Suppressor macrophage treated with lipopolysaccharide for 4 hours (primary cell): ENCODE data around the gene ZNF407.

ENCODE experiments used
- DNase-seq: peaks from one replicate; pipeline ENCODE4 v3.0.0-alpha.2; 2020

The ZNF407 gene

DNA sequence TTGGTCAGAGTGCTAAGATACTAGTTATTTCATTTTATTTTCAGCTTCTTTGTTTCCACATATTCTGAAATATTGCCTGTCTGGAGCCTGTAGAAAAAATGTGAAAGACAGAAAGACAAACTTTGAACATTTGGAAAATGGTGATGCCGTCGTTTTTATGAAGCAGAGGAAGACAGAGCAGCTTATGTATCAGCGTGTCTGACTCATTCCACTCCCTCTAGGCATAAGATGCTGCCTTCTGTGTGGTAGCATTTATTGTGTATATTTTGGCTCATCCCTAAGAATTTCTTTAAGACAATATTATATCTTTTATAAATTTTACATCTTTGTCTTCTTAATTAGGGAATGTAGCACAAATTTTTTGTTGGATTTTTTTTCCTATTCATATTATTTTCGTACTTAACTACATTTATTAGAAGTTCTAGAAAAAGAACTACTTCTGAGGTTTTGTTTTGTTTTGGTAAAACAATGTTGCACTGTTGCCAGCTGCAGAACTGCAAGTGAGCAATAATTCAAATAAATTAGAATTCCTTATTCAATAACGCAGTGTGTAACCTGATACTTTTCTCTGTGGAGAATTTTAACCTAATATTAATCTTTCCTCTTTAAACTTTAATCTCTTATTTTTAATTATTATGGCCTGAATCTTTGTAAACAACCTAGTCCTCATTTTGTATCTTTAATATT, 300.4 kb downstream of the ZNF407 start:
- no peak for DNase-seq

GRCh38 chr18:74898965-74899364, 301.3 kb downstream of the ZNF407 start:
- DNase-seq, result peak; percentile 54

GRCh38 chr18:74899554-74899953, 301.9 kb downstream of the ZNF407 start:
- DNase-seq, result no peak

DNA sequence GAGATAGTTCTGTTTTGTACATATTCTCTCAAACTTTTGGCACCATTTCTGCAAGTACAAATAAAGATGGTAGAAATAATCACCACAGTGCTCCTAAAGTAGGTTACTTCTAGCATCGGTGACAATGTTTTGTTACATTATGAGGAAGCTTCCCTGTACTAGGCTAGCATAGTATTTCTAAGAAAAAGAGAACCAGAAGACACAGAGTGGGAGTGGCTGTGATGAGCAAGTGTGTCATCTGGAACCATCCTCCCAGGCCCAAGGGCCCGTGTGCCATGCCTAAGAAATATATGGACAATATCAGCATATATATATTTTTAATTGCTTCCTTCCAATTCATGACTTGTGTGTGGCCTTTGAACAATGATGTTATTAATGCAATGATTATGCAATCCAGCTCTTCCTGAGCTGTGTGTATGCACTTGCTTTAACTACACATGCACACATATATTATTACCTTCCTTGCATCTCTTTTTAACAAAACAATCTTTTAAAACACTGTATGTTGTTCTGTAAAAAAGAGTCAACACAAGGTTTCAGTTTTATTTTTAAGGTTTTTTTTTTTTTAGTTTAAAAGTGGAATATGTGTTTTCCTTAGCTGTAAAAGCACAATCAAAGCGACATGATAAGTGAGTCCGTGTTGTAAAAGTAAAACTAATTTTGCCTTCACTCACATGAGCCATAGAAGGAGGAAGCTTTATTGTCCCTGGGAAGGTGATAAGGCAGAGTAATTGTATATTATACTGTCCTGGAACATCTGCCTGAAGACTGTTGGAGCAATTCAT, 303.9 kb downstream of the ZNF407 start:
- DNase-seq, result peak; percentile 62

DNA sequence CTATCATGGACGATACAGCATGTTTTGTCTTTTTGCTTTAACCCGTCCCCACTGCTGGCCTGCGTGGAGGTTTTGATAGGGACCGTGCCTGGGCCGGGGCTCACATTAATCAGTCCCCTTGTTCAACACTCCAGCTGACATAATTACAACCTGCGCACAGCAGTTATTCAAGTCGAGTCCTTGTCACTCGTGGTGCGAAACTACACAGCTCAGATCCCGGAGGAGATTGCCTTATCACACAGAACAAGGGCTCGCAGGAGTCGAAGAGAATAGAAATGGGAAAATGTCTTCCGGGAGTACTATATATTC, 304.4 kb downstream of the ZNF407 start:
- no peak for DNase-seq

DNA sequence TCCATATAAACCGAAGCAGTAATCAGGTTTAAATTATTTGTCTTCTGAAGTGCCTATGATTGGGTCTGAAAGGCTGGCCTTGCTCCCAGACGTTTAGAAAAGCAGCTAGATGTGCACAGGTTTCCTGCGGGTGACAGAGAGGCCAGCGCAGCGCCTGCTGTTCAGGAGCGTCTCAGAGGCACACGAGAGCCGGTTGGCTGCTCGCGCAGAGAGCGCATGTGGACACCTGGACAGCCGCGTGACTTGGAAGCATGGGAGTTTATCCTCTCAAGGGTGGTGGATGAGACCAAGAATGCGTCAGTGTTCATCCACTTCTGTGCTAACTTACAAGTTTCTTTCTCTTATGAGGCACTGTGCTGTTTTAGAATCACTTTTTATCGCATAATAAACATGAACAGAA, 307.6 kb downstream of the ZNF407 start:
- DNase-seq, result no peak

DNA sequence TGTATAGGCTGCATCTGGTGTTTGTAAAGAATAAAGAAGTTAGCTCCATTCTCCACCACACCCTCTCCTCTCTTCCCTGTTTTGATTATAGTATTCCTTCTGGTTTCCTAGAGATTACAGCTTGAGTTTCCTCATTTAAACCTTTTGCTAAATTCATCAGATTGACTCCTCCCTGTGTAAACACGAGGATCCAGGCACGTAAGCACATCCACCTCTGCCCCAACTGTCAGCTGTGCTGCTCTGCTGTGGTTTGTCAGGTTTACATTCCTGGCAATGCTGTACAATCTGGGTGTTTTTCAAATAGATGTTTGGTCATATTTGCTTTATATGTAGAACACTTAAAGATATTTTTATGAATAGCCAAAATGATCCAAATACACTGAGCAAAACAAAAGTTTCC, 308.5 kb downstream of the ZNF407 start:
- no peak for DNase-seq

DNA sequence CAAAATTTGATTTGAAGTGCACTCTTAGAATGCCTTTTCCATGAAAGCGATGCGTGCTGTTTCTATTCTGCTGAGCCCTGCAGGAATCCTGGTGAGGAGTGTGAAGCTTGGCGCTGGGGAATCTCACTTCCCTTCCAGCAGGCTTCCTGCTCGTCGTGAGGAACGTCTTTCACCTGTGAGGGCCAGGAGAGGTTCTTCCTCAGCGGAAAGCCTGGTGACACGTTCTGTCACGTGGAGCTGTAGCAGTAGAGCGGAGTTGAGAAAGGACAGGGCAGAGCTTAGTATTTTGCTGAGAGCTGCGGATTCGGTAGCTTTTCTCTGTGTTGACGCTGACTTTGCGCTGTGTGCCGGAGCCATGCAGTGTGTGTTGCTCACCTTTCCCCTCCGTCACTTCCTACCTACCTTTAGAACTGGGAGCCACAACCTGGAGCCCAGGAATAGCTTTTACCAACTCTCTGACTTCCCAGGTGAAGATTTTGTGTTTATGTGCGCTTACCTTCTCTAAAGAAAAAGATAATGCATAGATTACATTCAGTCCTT, 316.5 kb downstream of the ZNF407 start:
- no peak for DNase-seq

DNA sequence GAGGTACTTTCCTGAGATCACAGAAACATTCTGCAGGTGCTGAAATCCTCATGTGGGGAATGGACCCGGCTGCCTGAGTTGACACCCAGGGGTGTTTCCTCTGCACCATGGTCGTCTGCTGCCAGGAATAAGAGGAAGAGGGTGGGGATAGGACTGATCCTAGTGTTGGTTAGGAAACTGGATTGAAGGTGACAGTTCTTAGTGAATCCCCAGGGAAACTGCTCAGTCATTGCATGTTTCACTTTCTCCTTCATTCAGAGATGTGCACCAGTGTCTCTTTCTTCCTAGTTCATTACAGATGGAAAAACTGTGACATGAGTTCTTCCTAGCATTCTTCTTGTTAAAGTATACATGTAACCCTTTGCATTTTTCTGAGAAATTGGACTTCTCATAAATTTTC, 317.0 kb downstream of the ZNF407 start:
- DNase-seq, result peak; percentile 9

DNA sequence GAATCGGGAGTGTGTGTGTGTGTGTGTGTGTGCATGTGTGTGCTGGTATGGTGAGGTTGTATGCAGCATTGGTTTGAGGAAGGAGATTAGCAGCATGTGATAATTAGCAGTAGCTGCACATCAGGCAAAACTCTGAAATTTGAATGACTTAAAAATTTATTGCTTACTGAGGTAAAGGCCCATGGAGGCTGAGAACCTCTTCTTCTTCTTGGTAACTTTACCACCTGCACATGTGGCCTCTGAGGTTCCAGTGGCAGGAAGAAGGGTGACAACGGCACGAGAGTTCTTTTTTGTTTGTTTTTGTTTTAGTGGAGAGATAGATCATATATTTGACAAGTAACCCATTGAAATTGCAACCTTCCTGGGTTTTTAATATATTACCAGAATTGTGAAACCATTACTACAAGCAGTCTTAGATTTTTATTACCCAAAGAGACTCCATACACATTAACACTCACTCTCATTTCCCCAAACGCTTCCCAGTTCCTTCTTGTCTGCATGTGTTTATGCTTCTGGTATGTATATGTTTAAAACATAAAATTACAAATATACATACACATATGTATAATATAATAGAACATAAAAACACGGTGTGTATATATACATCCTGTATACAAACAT, 319.2 kb downstream of the ZNF407 start:
- DNase-seq, result peak; percentile 13

DNA sequence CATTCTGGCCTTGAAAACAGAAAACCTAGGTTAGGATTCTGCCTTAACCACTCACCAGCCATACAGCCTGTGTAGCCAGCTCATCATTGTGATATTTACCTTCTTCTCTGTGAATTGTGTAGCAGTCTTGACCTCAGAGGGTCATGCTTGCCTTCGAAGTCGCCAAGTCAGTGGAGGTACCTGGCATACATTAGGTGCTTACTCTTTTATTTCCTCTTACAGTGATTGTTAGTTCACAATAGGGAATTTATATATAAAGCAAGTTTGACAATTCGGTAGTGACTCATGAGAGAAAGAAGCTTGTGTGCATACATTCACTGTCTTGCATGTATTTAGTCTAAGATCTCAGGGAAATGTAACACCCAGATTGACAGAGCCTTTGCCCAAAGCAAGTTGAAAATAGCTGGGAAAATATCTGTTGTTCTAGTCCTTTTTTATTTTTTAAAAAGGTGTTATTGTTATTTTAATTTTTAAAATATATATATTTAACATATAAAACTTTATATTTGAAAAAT, 320.7 kb downstream of the ZNF407 start:
- DNase-seq, result no peak

- no peak for DNase-seq
Observed at GRCh38 chr18:74921057-74921820, 323.6 kb downstream of the ZNF407 start.

GRCh38 chr18:74926051-74926450, 328.4 kb downstream of the ZNF407 start:
- DNase-seq, result no peak

DNA sequence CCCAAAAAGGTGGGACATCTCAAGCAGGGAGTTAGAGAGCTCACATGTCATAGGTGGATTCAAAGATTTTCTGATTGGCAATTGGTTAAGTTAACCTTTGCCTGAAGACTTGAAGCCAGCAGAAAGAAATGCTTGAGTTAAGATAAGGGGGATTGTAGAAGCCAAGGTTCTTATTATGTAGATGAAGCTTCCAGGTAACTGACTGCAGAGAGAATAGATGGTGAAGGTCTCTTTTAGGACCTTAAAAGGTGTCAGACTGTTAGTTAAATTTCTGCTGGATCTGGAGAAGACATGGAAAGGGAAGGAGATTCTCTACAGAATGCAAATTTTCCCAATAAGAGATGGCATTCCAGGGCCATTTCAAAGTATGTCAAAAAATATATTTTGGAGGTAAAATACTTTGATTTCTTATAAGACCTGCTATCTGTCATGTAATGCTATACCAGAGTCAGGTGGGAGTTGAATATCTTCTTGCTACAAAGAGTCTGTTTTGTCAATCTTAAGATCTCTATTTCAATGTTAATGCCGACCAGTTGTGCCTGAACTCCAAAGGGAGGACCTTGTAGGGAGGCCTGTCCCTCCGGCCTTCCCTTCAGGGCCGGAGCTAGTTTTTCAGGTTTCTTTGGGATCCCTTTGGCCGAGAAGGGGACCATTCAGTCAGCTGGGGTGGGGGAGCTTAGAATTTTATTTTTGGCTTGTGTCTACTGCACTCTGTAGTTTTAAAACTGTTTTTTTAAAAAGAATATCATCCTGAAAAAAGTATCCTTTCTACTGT, 330.7 kb downstream of the ZNF407 start:
- DNase-seq, result no peak

DNA sequence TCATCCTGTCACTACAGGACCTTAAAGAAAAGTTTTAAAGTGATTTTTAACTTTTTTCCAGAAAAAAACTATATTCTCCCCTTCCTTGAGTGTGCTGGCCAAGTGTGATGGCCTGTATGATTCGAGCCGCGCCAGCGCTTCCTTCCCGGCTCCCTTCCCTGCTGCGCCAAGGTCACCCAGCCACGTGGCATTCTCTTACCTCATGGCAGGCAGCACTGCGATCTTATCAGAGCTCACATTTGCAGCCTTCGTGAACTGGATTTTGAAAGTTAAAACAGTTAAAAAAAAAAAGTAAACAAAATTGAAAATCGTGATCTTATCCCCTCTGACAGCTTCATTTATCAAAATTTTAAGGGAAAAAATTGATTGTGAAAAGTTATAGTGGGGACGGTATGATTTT, 331.4 kb downstream of the ZNF407 start:
- DNase-seq, result no peak

GRCh38 chr18:74930616-74931015, 332.9 kb downstream of the ZNF407 start:
- no peak for DNase-seq

- DNase-seq, result no peak
Observed at GRCh38 chr18:74933930-74934329, 336.3 kb downstream of the ZNF407 start.

DNA sequence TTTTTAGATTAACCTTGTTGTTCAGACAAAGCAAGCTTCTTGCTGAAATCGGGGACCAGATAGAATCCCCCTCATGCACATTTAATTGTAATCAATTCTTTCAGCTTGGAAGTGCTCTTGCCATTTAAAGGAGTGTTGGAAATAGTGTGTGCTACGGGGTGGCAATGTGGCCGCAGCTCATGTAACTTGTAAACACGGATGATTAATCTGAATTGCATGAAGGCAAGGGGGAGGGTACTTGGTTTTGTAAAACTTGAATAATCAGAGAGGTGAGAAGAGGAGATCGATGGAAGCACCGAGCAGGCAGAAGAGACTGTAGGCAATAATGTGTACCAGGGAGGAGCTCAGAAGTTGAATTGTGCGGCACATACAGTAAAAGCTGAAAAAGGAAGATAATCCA, 337.8 kb downstream of the ZNF407 start:
- no peak for DNase-seq

- no peak for DNase-seq
Observed at GRCh38 chr18:74936343-74936742, 338.7 kb downstream of the ZNF407 start.

- no peak for DNase-seq
Observed at GRCh38 chr18:74937291-74937690, 339.6 kb downstream of the ZNF407 start.

DNA sequence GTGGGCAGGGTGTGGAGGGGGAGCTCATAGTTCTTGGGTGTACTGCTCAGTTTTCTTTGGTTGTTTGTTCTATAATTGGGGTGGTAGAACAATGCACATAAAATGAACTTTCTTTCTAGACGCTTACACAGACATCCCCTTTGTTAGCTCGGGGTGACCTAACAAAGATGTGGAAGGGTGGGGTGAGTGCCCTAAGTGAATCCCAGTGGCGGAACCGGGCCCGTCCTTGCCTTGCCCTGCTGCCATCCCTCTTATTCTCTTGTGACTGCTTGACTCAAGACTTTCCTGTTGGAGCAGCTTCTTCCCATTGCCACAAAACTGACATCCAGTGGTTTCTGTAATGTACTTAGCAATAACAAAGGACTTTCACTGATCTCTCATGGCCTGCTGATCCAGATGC, 343.2 kb downstream of the ZNF407 start:
- no peak for DNase-seq

DNA sequence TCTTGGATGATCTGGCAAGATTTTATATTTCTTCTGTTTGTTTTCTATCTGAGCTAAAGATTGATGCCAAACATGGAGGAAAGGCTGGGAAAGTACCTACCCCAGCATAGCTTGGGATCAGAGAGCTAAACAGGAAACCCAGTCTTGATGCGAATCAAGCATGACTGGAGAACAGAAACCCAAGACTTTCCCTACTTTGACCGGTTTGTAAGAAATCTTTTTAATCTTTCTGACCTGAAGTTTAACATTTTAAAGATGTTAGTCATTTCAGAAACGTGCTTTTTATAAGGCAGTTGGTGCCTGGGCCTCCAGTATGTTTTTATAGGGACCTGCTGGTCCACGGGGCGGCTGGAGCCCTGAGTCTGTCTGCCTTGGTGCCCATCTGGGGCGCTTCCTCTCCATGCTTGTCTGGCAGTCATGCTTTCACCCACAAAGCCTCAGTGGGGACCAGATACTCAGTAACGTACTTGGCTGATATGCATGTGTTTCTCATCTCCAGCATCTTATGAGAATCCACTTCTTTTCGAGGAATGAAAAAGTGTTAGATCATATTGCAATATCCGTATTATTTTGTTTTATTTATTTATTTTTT, 344.7 kb downstream of the ZNF407 start:
- DNase-seq, result no peak
